ENCODE data around the gene ATXN7L1. TPM values are rescaled to one million over a fixed set of nuclear protein-coding genes. Genes with fewer than 3 reads are reported as not detected.

ATXN7L1 gene
- total RNA-seq, 1 donor, result 17.3 TPM

- DNase-seq (ENCODE audit: low read depth), result no peak
- H3K4me3 ChIP-seq (ENCODE audit: low read depth, low read length), result no peak overlapping the region
- TF ChIP-seq CTCF (IDR thresholded peaks at IDR 0.05; ENCODE audit: insufficient read depth, low read depth, low read length), result no peak
Measured at GRCh38 chr7:105814481-105814880, 61.9 kb downstream of the ATXN7L1 start.

DNA sequence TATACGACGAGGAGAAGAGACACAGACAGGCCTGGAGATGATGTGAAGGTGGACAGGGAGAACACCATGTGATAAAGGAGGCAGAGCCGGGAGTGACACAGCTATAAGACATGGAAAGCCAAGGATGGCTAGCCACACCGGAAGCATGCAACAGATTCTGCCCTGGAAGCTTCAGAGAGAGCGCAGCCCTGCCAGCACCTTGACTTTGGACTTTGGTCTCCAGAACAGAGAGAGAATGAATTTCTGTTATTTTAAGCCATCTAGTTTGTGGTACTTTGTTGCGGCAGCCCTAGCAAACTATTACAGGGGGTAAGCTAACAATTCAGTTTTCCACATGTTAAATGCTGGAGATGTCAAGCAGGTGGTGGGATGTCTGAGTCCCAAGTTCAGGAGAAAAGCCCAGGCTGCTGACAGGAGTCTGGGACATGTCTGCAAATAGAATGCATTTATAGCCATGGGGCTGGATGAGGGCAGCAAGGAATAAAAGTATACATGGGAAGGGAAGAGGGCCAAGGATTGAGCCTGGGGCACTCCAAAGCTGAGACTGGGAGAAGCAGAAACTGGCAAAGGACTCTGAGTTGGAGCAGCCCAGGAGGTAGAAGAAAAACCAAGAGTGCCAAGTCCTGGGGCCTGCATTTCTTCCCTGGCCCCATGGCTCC, 65.1 kb downstream of the ATXN7L1 start:
- no peak for DNase-seq (ENCODE audit: low read depth)
- no peak for TF ChIP-seq CTCF (IDR thresholded peaks at IDR 0.05; ENCODE audit: insufficient read depth, low read depth, low read length)
- no peak overlapping the region for H3K4me3 ChIP-seq (ENCODE audit: low read depth, low read length)

GRCh38 chr7:105810556-105810955, 65.8 kb downstream of the ATXN7L1 start:
- no peak for TF ChIP-seq CTCF (IDR thresholded peaks at IDR 0.05; ENCODE audit: insufficient read depth, low read depth, low read length)
- H3K4me3 ChIP-seq (ENCODE audit: low read depth, low read length), result no peak overlapping the region
- DNase-seq (ENCODE audit: low read depth), result no peak

DNA sequence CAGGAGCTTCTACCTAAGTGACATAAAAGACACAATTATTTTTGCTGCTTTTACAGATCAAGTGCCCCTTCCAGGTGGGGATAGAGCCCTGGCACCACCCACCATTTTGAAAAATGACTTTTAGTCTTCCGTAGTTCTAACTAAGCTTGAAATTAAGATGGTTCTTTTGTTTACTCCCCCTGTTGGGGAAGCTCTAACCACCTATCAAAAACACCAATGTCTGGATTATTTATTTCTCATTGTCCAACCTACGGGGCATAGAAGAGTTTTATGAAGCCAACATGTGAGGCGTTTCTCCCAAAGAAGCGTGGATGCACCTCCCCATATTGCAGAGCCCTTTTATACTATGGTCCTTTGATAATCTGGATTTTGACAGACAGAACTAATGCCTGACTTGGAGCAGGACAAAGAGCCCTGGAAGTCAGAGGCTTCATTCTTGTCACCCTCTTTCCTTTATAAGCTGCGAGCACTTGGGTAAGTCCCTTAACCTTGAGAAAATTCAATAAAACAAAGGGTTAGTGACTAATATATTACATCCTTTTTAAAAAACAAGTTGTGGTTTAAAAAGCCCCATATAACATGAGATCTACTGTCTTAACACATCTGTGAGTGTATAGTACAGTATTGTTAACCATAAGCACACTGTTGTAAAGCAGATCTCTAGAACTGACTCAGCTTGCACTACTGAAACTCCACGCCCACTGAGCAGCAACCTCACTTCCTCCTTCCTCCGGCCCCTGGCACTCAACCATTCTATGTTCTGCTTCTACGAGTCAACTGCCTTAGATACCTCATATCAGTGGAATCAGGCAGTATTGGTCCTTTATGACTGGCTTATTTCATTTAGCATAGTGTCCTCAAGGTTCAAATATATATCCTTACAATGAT, 67.5 kb downstream of the ATXN7L1 start:
- DNase-seq (ENCODE audit: low read depth), result no peak
- TF ChIP-seq CTCF (IDR thresholded peaks at IDR 0.05; ENCODE audit: insufficient read depth, low read depth, low read length), result no peak
- H3K4me3 ChIP-seq (ENCODE audit: low read depth, low read length), result no peak overlapping the region

- DNase-seq (ENCODE audit: low read depth), result no peak
- no peak for TF ChIP-seq CTCF (IDR thresholded peaks at IDR 0.05; ENCODE audit: insufficient read depth, low read depth, low read length)
- H3K4me3 ChIP-seq (ENCODE audit: low read depth, low read length), result no peak overlapping the region
Measured at GRCh38 chr7:105808209-105808608, 68.2 kb downstream of the ATXN7L1 start.

DNA sequence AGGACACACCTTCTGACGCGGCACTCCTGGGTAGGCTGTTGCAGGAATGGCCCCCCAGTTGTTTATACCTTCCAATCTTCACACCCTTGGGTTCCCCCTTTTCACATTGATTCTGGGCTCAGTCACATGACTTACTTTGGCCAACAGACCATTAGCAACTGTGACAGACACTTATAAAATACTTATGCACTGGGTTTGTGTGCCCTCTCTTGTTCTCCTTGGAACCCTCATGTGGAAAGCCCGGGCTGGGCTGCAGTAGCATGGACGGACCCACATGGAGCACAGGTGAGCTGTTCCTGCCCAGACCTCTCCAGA, 69.0 kb downstream of the ATXN7L1 start:
- TF ChIP-seq CTCF (IDR thresholded peaks at IDR 0.05; ENCODE audit: insufficient read depth, low read depth, low read length), result no peak
- no peak overlapping the region for H3K4me3 ChIP-seq (ENCODE audit: low read depth, low read length)
- DNase-seq (ENCODE audit: low read depth), result no peak

All from fibroblast of villous mesenchyme (primary cell).